Measurements from ENCODE around the gene EML1.

GRCh38 chr14:99940064-99940463 is 146.9 kb downstream of the EML1 start:
- TF ChIP-seq CTCF (IDR thresholded peaks at IDR 0.05) = no peak
- no peak for TF ChIP-seq POLR2A (IDR thresholded peaks at IDR 0.05)

All from body of pancreas (tissue), 4 donors.